ENCODE measurements around the gene TXNDC2.

Gene TXNDC2

GRCh38 chr18:9922592-9923311 lies 37.0 kb downstream of the TXNDC2 start:
- Histone ChIP-seq H3K4me2 (ENCODE audit: low read depth, low read length) (peak overlapping the region; percentile 17; the same call in 1 of the 2 replicates), H4K20me1 (ENCODE audit: insufficient read depth, low read length) (peaks cover 99% of the 10 kb centered on the region)
- TF ChIP-seq EZH2 (optimal IDR thresholded peaks at IDR 0.05; ENCODE audit: low read depth, low read length) = no peak
- no peak for TF ChIP-seq CTCF (IDR thresholded peaks at IDR 0.05; ENCODE audit: low read length)
- TF ChIP-seq EZH2phosphoT487 (IDR thresholded peaks at IDR 0.05; ENCODE audit: low read length) = no peak

GRCh38 chr18:9924371-9924943 lies 38.7 kb downstream of the TXNDC2 start:
- peaks cover 98% of the 10 kb centered on the region for H4K20me1 ChIP-seq (ENCODE audit: insufficient read depth, low read length)
- no peak overlapping the region for H3K4me2 ChIP-seq (ENCODE audit: low read depth, low read length)
- peaks cover 14% of the 10 kb centered on the region for H3K4me1 ChIP-seq (ENCODE audit: low read length)

More at GRCh38 chr18:9922592-9923311, 37.0 kb downstream of the TXNDC2 start:
- no peaks in the 10 kb centered on the region for H3K27me3 ChIP-seq (replicated peaks; ENCODE audit: insufficient read depth, low read length)
- DNase-seq = no peak
- no peak overlapping the region for H2AFZ ChIP-seq (ENCODE audit: low read length)
- peaks cover 25% of the 10 kb centered on the region for H3K4me1 ChIP-seq (ENCODE audit: low read length)
- H3K27ac ChIP-seq (ENCODE audit: low read length) = no peak overlapping the region
- no peaks in the 10 kb centered on the region for H3K36me3 ChIP-seq (replicated peaks; ENCODE audit: insufficient read depth, low read length)
- no peak overlapping the region for H3K9ac ChIP-seq (ENCODE audit: low read length)
- no peaks in the 10 kb centered on the region for H3F3A ChIP-seq (ENCODE audit: insufficient read depth, low read length)
- no peak overlapping the region for H3K4me3 ChIP-seq (ENCODE audit: low read length)
- H3K9me3 ChIP-seq (replicated peaks; ENCODE audit: insufficient read depth, low read length) = no peaks in the 10 kb centered on the region
- H3K79me2 ChIP-seq (ENCODE audit: low read length) = peaks cover 100% of the 10 kb centered on the region
- no peaks in the 10 kb centered on the region for H3K9me2 ChIP-seq (replicated peaks; ENCODE audit: insufficient read depth, low read length)

GRCh38 chr18:9925369-9925768 lies 39.6 kb downstream of the TXNDC2 start:
- Histone ChIP-seq H3K9me2 (replicated peaks; ENCODE audit: insufficient read depth, low read length) (no peaks in the 10 kb centered on the region), H3K9me3 (replicated peaks; ENCODE audit: insufficient read depth, low read length) (no peaks in the 10 kb centered on the region), H3K4me1 (ENCODE audit: low read length) (peaks cover 14% of the 10 kb centered on the region), H3K79me2 (ENCODE audit: low read length) (peaks cover 100% of the 10 kb centered on the region), H3K36me3 (replicated peaks; ENCODE audit: insufficient read depth, low read length) (no peaks in the 10 kb centered on the region), H2AFZ (ENCODE audit: low read length) (no peak overlapping the region), H3K9ac (ENCODE audit: low read length) (no peak overlapping the region), H3F3A (ENCODE audit: insufficient read depth, low read length) (no peaks in the 10 kb centered on the region), H3K27me3 (replicated peaks; ENCODE audit: insufficient read depth, low read length) (no peaks in the 10 kb centered on the region), H4K20me1 (ENCODE audit: insufficient read depth, low read length) (peaks cover 95% of the 10 kb centered on the region), H3K27ac (ENCODE audit: low read length) (no peak overlapping the region), H3K4me3 (ENCODE audit: low read length) (no peak overlapping the region), H3K4me2 (ENCODE audit: low read depth, low read length) (no peak overlapping the region)
- DNase-seq = no peak
- no peak for TF ChIP-seq CTCF (IDR thresholded peaks at IDR 0.05; ENCODE audit: low read length)
- TF ChIP-seq EZH2 (optimal IDR thresholded peaks at IDR 0.05; ENCODE audit: low read depth, low read length) = no peak
- TF ChIP-seq EZH2phosphoT487 (IDR thresholded peaks at IDR 0.05; ENCODE audit: low read length) = no peak

More at GRCh38 chr18:9924371-9924943, 38.7 kb downstream of the TXNDC2 start:
- no peak overlapping the region for H3K27ac ChIP-seq (ENCODE audit: low read length)
- peaks cover 100% of the 10 kb centered on the region for H3K79me2 ChIP-seq (ENCODE audit: low read length)
- H3K4me3 ChIP-seq (ENCODE audit: low read length) = no peak overlapping the region
- no peaks in the 10 kb centered on the region for H3K9me2 ChIP-seq (replicated peaks; ENCODE audit: insufficient read depth, low read length)
- no peaks in the 10 kb centered on the region for H3K36me3 ChIP-seq (replicated peaks; ENCODE audit: insufficient read depth, low read length)
- H3K9me3 ChIP-seq (replicated peaks; ENCODE audit: insufficient read depth, low read length) = no peaks in the 10 kb centered on the region
- no peak overlapping the region for H3K9ac ChIP-seq (ENCODE audit: low read length)
- H3K27me3 ChIP-seq (replicated peaks; ENCODE audit: insufficient read depth, low read length) = no peaks in the 10 kb centered on the region
- no peaks in the 10 kb centered on the region for H3F3A ChIP-seq (ENCODE audit: insufficient read depth, low read length)
- no peak for DNase-seq
- TF ChIP-seq EZH2phosphoT487 (IDR thresholded peaks at IDR 0.05; ENCODE audit: low read length) (no peak), EZH2 (optimal IDR thresholded peaks at IDR 0.05; ENCODE audit: low read depth, low read length) (no peak), CTCF (IDR thresholded peaks at IDR 0.05; ENCODE audit: low read length) (no peak)
- no peak overlapping the region for H2AFZ ChIP-seq (ENCODE audit: low read length)
